ENCODE data around the gene FLNB. TPM values are rescaled to one million over a fixed set of nuclear protein-coding genes. Genes with fewer than 3 reads are reported as not detected.

FLNB gene
- total RNA-seq, 1 experiment from 2014 or later = 580 TPM

- no peaks in the 10 kb centered on the region for H3K27me3 Mint-ChIP-seq (ENCODE audit: insufficient read depth, unreplicated experiment)
- BruUV-seq (replicated peaks) = no TSS peak
- H3K4me1 Mint-ChIP-seq (ENCODE audit: insufficient read depth, unreplicated experiment) = peaks cover 44% of the 10 kb centered on the region
- H3K36me3 Mint-ChIP-seq (ENCODE audit: insufficient read depth, unreplicated experiment) = peaks cover 18% of the 10 kb centered on the region
- no peak for DNase-seq (ENCODE audit: unreplicated experiment)
- CTCF ChIA-PET = interaction anchor here (0.6 to 3.0 kb wide), 7 partner anchors 10 to 400 kb away, joined by 3 to 14 read pairs (median 4); no protein-coding TSS in a partner anchor
- no peak overlapping the region for H3K4me3 Mint-ChIP-seq (ENCODE audit: unreplicated experiment)
- H3K9me3 Mint-ChIP-seq (ENCODE audit: unreplicated experiment) = no peaks in the 10 kb centered on the region
- H3K27ac Mint-ChIP-seq (ENCODE audit: low read depth, unreplicated experiment) = peak overlapping the region; percentile 88
- no peak for TF ChIP-seq CTCF (IDR thresholded peaks at IDR 0.05; ENCODE audit: unreplicated experiment)
- intact Hi-C loops (cut with micrococcal nuclease) = no loop called here
- POLR2A ChIA-PET = interaction anchor here (3.4 to 6.2 kb wide), 2 partner anchors 11 to 21 kb away, joined by 11 to 57 read pairs; no protein-coding TSS in a partner anchor
These were observed 20.7 kb downstream of the FLNB start for GRCh38 chr3:58028902-58029301.

GRCh38 chr3:58029842-58030584 is 21.8 kb downstream of the FLNB start:
- POLR2A ChIA-PET = interaction anchor here (0.6 to 6.2 kb wide), 5 partner anchors 10 to 63 kb away, joined by 3 to 57 read pairs (median 3); no protein-coding TSS in a partner anchor
- Mint-ChIP-seq H3K4me1 (ENCODE audit: insufficient read depth, unreplicated experiment) (peaks cover 46% of the 10 kb centered on the region), H3K4me3 (ENCODE audit: unreplicated experiment) (no peak overlapping the region), H3K27me3 (ENCODE audit: insufficient read depth, unreplicated experiment) (no peaks in the 10 kb centered on the region), H3K27ac (ENCODE audit: low read depth, unreplicated experiment) (peak overlapping the region; percentile 88), H3K36me3 (ENCODE audit: insufficient read depth, unreplicated experiment) (peaks cover 18% of the 10 kb centered on the region), H3K9me3 (ENCODE audit: unreplicated experiment) (no peaks in the 10 kb centered on the region)
- CTCF ChIA-PET = interaction anchor here (1.6 to 3.0 kb wide), 3 partner anchors 11 to 23 kb away, joined by 4 to 14 read pairs (median 5); no protein-coding TSS in a partner anchor
- no peak for DNase-seq (ENCODE audit: unreplicated experiment)
- TF ChIP-seq CTCF (IDR thresholded peaks at IDR 0.05; ENCODE audit: unreplicated experiment) = no peak
- BruUV-seq (replicated peaks) = no TSS peak
- intact Hi-C loops (cut with micrococcal nuclease) = no loop called here

DNA sequence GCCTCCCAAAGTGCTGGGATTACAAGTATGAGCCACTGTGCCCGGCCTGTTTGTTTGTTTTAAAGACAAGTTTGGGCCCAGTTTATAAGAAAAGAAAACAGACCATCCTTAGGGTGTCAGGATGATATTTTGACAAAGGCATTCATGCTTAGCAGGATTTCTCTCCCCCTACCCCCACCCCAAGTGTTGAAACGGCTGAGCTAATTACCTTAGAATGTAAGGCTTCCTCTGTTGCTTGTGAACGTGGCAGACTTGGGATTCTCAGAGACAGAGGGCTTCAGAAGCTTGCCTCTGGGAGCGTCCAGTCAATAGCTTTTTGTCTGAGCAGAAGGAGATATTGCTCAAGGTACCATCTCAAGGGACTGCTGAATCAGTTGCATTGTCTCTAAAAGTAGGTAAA is 24.0 kb downstream of the FLNB start:
- no peaks in the 10 kb centered on the region for H3K27me3 Mint-ChIP-seq (ENCODE audit: insufficient read depth, unreplicated experiment)
- no peak overlapping the region for H3K27ac Mint-ChIP-seq (ENCODE audit: low read depth, unreplicated experiment)
- ChIA-PET POLR2A (interaction anchor here (0.6 to 1.5 kb wide), 6 partner anchors 8 to 60 kb away, joined by 3 to 5 read pairs (median 4); no protein-coding TSS in a partner anchor), CTCF (interaction anchor here (0.6 to 1.1 kb wide), 5 partner anchors 8 to 415 kb away, joined by 3 to 4 read pairs (median 3); no protein-coding TSS in a partner anchor)
- peak; percentile 65 for DNase-seq (ENCODE audit: unreplicated experiment)
- peaks cover 42% of the 10 kb centered on the region for H3K4me1 Mint-ChIP-seq (ENCODE audit: insufficient read depth, unreplicated experiment)
- TF ChIP-seq CTCF (IDR thresholded peaks at IDR 0.05; ENCODE audit: unreplicated experiment) = no peak
- BruUV-seq (replicated peaks) = no TSS peak
- no peak overlapping the region for H3K4me3 Mint-ChIP-seq (ENCODE audit: unreplicated experiment)
- H3K36me3 Mint-ChIP-seq (ENCODE audit: insufficient read depth, unreplicated experiment) = peaks cover 16% of the 10 kb centered on the region
- no peaks in the 10 kb centered on the region for H3K9me3 Mint-ChIP-seq (ENCODE audit: unreplicated experiment)
- intact Hi-C loops (cut with micrococcal nuclease) = no loop called here

DNA sequence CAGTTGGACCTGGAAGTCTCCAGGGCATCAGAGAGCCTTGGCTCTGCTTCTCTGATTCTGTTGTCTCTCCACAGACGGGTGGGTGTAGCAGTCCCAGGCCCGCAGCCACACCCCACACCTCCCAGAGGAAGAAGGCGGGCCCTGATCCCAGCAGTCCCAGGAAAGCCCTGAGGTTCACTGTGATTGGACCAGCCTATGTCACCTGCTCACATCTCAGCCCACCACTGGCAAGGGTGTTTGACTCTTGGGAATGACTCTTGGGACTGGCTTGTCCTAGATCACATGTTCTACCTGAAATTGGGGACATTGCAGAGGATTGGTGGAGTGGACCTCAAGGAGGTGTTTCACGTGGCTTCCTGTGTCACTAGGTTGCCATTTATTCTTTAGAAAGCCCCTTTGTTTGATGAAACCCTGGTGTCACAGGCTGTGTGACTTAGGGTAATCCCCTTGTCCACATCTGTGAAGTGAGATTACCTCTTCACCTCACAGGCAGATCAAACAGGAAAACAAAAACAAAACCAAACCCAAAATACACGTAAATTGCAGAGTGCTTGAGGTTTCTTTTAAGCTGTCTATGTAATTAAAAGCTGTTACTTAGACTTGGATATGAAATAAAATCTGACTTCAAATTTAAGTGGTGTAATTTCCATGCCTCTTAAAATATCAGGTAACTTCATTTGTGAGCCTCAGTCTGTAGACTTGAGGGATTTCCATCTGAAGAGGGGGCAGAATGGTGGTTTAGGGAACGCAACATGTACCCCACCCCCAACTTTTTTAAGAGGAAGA is 26.7 kb downstream of the FLNB start:
- peaks cover 18% of the 10 kb centered on the region for H3K36me3 Mint-ChIP-seq (ENCODE audit: insufficient read depth, unreplicated experiment)
- CTCF ChIA-PET = interaction anchor here (0.6 to 1.2 kb wide), 5 partner anchors 9 to 352 kb away, joined by 3 read pairs; no protein-coding TSS in a partner anchor

More for the DNA sequence above, 26.7 kb downstream of the FLNB start:
- Mint-ChIP-seq H3K27ac (ENCODE audit: low read depth, unreplicated experiment) (peak overlapping the region; percentile 52), H3K9me3 (ENCODE audit: unreplicated experiment) (no peaks in the 10 kb centered on the region), H3K4me3 (ENCODE audit: unreplicated experiment) (no peak overlapping the region), H3K27me3 (ENCODE audit: insufficient read depth, unreplicated experiment) (no peaks in the 10 kb centered on the region), H3K4me1 (ENCODE audit: insufficient read depth, unreplicated experiment) (peaks cover 47% of the 10 kb centered on the region)
- DNase-seq (ENCODE audit: unreplicated experiment) = no peak
- BruUV-seq (replicated peaks) = no TSS peak
- TF ChIP-seq CTCF (IDR thresholded peaks at IDR 0.05; ENCODE audit: unreplicated experiment) = no peak
- POLR2A ChIA-PET = interaction anchor here (0.9 to 2.0 kb wide), 4 partner anchors 8 to 15 kb away, joined by 3 to 6 read pairs (median 4); no protein-coding TSS in a partner anchor
- intact Hi-C loops (cut with micrococcal nuclease) = no loop called here
